Spleen (tissue), 7 donors: ENCODE results near the gene TTLL5.

Experiments
- POLR2A ChIP-seq, 3 donors: fragments of 450-650 bp; IDR thresholded peaks; one replicate each; pipeline ENCODE4 v1.5.1; 2017; ENCODE audit warnings: antibody characterized with exemption in 3 of 3, mild to moderate bottlenecking in 1 of 3
- POLR2AphosphoS5 ChIP-seq, 3 donors: sonication (generic); formaldehyde crosslinking; IDR thresholded peaks; one replicate each; pipeline ENCODE4 v1.5.1; 2017; ENCODE audit warnings: antibody characterized with exemption in 3 of 3
- TF ChIP-seq, protein P1 (sequence below), 11 experiments: fragments of 200-600 bp in 7 of 11; fragments of 450-650 bp in 4 of 11; sonication (generic) in 4 of 11; IDR thresholded peaks in 8 of 11; conservative IDR thresholded peaks in 3 of 11; 1 replicate in 7 of 11; 2 replicates in 4 of 11; pipeline versions ENCODE4 v1.4.0 to v1.8.0; 2016 to 2021; ENCODE audit warnings: antibody characterized with exemption in 11 of 11, inconsistent platforms in 4 of 11, mild to moderate bottlenecking in 1 of 11
- donor health status: DM: no; HTN: no; CAD: no; lungs with moderate emphysema.
- donor health status: DM: no; HTN: no; CAD: no.
- donor health status: DM: no; HTN: no; CAD: no.

DNA sequence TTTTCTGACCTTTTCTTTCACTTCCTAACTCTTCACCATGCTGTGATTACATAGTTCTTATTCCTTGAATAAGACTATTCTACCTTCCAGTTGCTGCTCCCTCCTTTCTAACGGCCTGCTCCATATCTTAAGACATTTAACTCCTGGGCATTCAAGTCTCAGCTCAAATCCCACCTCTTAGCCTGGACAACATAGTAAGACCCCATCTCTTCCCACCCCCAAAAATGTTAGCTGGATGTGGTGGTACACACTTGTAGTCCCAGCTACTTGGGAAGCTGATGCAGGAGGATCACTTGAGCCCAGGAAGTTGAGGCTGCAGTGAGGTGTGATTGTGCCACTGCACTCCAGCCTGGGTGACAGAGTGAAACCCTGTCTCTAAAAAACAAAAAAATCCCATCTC, 11.3 kb upstream of the TTLL5 start:
- TF ChIP-seq POLR2A (IDR thresholded peaks at IDR 0.05) = no peak
- TF ChIP-seq, protein P1, sequence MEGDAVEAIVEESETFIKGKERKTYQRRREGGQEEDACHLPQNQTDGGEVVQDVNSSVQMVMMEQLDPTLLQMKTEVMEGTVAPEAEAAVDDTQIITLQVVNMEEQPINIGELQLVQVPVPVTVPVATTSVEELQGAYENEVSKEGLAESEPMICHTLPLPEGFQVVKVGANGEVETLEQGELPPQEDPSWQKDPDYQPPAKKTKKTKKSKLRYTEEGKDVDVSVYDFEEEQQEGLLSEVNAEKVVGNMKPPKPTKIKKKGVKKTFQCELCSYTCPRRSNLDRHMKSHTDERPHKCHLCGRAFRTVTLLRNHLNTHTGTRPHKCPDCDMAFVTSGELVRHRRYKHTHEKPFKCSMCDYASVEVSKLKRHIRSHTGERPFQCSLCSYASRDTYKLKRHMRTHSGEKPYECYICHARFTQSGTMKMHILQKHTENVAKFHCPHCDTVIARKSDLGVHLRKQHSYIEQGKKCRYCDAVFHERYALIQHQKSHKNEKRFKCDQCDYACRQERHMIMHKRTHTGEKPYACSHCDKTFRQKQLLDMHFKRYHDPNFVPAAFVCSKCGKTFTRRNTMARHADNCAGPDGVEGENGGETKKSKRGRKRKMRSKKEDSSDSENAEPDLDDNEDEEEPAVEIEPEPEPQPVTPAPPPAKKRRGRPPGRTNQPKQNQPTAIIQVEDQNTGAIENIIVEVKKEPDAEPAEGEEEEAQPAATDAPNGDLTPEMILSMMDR (IDR thresholded peaks at IDR 0.05 in 8 of 11, conservative IDR thresholded peaks at IDR 0.05 in 3 of 11) = no peak
- TF ChIP-seq POLR2AphosphoS5 (IDR thresholded peaks at IDR 0.05) = no peak
